HG03378 (cell line): ENCODE data around the gene ARL14.
A peak's percentile ranks its signal among the peaks of the same experiment; 100 is the strongest.

ENCODE experiments used
- ATAC-seq: cut with Tn5 transposase; IDR thresholded peaks from one replicate; pipeline ENCODE4 v1.9.1; 2021; ENCODE audit warnings: mild to moderate bottlenecking, moderate library complexity; ENCODE audit not compliant: unreplicated experiment

The ARL14 gene

GRCh38 chr3:160676547-160677303, at the start of gene ARL14:
Gene ARL14, plus strand, starts transcription at chr3:160677160. Its CDS starts 187 bp downstream, at chr3:160677347.
- ATAC-seq, result peak; percentile 57

GRCh38 chr3:160629491-160629890, 47.5 kb upstream of the ARL14 start:
- no peak for ATAC-seq

GRCh38 chr3:160633361-160634083, 43.4 kb upstream of the ARL14 start:
- ATAC-seq, result no peak

- ATAC-seq, result no peak
Observed at GRCh38 chr3:160635213-160635612, 41.7 kb upstream of the ARL14 start.

- ATAC-seq, result no peak
Observed at GRCh38 chr3:160637086-160637485, 39.9 kb upstream of the ARL14 start.

- ATAC-seq, result no peak
Observed at GRCh38 chr3:160638184-160638583, 38.8 kb upstream of the ARL14 start.

- no peak for ATAC-seq
Observed at GRCh38 chr3:160641665-160642309, 35.2 kb upstream of the ARL14 start.

- ATAC-seq, result peak; percentile 51
Observed at GRCh38 chr3:160643994-160644393, 33.0 kb upstream of the ARL14 start.

- ATAC-seq, result no peak
Observed at GRCh38 chr3:160644491-160644890, 32.5 kb upstream of the ARL14 start.

- ATAC-seq, result no peak
Observed at GRCh38 chr3:160648701-160649100, 28.3 kb upstream of the ARL14 start.

- no peak for ATAC-seq
Observed at GRCh38 chr3:160649596-160649995, 27.4 kb upstream of the ARL14 start.

GRCh38 chr3:160653512-160653911, 23.4 kb upstream of the ARL14 start:
- ATAC-seq, result no peak

GRCh38 chr3:160660902-160661301, 16.1 kb upstream of the ARL14 start:
- ATAC-seq, result no peak

GRCh38 chr3:160661660-160662059, 15.3 kb upstream of the ARL14 start:
- no peak for ATAC-seq

GRCh38 chr3:160665231-160665630, 11.7 kb upstream of the ARL14 start:
- ATAC-seq, result no peak

- ATAC-seq, result peak; percentile 95
Observed at GRCh38 chr3:160665784-160666526, 11.0 kb upstream of the ARL14 start.

GRCh38 chr3:160667452-160667851, 9.5 kb upstream of the ARL14 start:
- no peak for ATAC-seq

- no peak for ATAC-seq
Observed at GRCh38 chr3:160668454-160668853, 8.5 kb upstream of the ARL14 start.

GRCh38 chr3:160671231-160671630, 5.7 kb upstream of the ARL14 start:
- peak; percentile 90 for ATAC-seq

- no peak for ATAC-seq
Observed at GRCh38 chr3:160671995-160672394, 5.0 kb upstream of the ARL14 start.

GRCh38 chr3:160673188-160673587, 3.8 kb upstream of the ARL14 start:
- ATAC-seq, result no peak
